ENCODE measurements around the gene ANKRD34C. TPM values are rescaled to one million over a fixed set of nuclear protein-coding genes. Genes with fewer than 3 reads are reported as not detected.

The ANKRD34C gene
- total and polyA plus RNA-seq, 12 donors: 0.01 to 2.8 (median 0.39) TPM; not detected in 1

DNA sequence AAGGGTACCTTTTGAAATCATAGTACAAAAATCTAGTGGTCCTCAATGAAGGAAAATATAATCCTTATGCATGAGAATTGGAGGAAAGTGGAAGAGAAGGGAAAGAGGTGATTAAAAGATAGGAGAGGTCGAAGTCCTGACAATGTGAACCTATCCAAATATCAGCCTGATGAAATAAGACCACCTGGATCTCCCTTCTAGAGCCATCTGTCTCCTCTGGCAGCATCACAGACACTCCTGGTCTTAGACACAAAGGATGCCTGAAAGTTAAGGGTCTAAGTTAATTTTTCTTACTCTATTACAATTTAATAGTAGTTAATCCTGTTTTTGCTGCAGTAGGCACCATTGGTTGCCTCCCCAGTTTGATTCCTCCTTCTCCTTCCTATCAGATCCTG, 17.3 kb downstream of the ANKRD34C start:
- no peak for TF ChIP-seq CTCF (IDR thresholded peaks at IDR 0.05)
- H3K9me3 ChIP-seq: no peaks in the 10 kb centered on the region
- no peak overlapping the region for H3K27ac ChIP-seq
- intact Hi-C loops (cut with DNase I): no loop called here
- DNase-seq (no peak), ATAC-seq (no peak)
- no peaks in the 10 kb centered on the region for H3K36me3 ChIP-seq
- H3K27me3 ChIP-seq: peaks cover 0 to 52% (median 19%) of the 10 kb centered on the region in 7 donors
- H3K4me3 ChIP-seq: no peak overlapping the region
- WGBS, 2 donors: 64 to 70% methylated on average over 1 of the region's 1 CpG
- H3K4me1 ChIP-seq: no peaks in the 10 kb centered on the region

DNA sequence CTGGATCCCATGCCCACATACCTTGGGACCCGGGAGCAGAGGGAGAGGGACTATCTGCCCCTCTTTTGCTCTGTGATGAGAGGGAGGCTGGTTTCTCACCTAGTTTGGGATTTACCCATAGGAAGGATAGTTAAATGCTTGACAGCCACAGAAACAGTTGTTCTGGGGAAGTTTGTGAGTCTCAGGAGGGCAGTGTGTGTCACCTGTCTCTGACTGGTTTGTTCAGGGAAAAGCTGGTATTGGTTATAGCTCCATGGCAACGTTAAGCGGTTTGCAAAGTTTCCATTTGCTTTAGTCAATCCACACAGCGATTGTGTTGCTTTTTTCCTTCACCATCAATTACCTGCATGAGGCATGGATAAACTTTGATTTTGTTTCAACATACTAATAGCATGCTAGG, 24.7 kb downstream of the ANKRD34C start:
- DNase-seq: no peak
- H3K27ac ChIP-seq: no peak overlapping the region
- 55 to 60% methylated on average over 4 of the region's 4 CpGs for WGBS, 2 donors
- intact Hi-C loops (cut with DNase I): no loop called here
- H3K9me3 ChIP-seq: no peaks in the 10 kb centered on the region
- no peaks in the 10 kb centered on the region for H3K36me3 ChIP-seq
- peaks cover 0 to 16% (median 13%) of the 10 kb centered on the region in 9 donors for H3K4me1 ChIP-seq
- H3K4me3 ChIP-seq: no peak overlapping the region
- ATAC-seq: no peak
- H3K27me3 ChIP-seq: peaks cover 0 to 50% (median 29%) of the 10 kb centered on the region in 7 donors
- no peak for TF ChIP-seq CTCF (IDR thresholded peaks at IDR 0.05)

DNA sequence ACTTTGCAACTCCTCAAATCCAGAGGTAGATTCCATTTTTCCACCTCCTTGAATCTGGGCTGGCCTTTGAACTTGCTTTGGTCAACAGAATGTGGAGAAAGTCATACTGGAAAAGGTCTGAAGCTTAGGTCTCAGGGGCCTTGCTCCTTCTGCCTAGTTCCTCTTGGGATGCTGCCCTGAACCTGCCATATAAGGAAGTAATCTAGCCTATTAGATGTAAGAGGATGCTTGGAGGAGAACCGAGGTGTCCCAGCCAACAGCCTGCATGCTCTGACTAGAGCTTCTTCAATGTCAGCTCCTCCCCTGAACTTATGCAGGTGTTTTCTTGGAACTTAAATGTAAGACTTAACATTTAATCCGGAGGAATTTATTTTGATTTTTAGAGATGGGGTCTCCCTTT, 26.4 kb downstream of the ANKRD34C start:
- 39 to 44% methylated on average over 2 of the region's 2 CpGs for WGBS, 2 donors
- Histone ChIP-seq H3K27ac (no peak overlapping the region), H3K36me3 (peaks cover 0 to 7% (median 3%) of the 10 kb centered on the region in 9 donors), H3K27me3 (peaks cover 0 to 40% (median 24%) of the 10 kb centered on the region in 7 donors), H3K9me3 (no peaks in the 10 kb centered on the region), H3K4me1 (peaks cover 0 to 21% (median 13%) of the 10 kb centered on the region in 9 donors), H3K4me3 (no peak overlapping the region)
- no peak for ATAC-seq
- no peak for TF ChIP-seq CTCF (IDR thresholded peaks at IDR 0.05)
- no peak for DNase-seq
- intact Hi-C loops (cut with DNase I): no loop called here

DNA sequence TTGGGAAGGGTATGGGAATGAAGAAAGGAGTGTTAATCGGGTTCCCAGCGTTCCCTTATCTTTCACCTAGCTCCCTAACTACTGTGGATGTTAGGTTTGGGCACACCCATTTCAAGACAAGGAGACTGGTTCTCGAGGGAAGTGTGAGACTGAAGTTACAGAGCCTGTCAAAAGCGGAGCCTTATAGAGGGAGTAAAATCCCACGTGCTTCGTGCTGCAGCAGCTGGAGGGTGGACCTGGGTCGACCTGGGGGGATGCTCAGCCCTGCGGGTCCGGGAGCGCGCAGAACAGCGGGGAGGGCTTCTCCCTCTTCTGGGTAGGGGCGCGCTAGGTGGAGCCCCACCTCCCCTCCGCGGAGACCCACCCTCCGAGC, 28.1 kb downstream of the ANKRD34C start:
- H3K27ac ChIP-seq: no peak overlapping the region
- DNase-seq: no peak
- intact Hi-C loops (cut with DNase I): no loop called here
- peaks cover 0 to 24% (median 11%) of the 10 kb centered on the region in 7 donors for H3K27me3 ChIP-seq
- peak in 3 of 8 donors; percentile 20 to 49 (median 26) for ATAC-seq
- H3K36me3 ChIP-seq: peaks cover 0 to 25% (median 10%) of the 10 kb centered on the region in 9 donors
- H3K9me3 ChIP-seq: no peaks in the 10 kb centered on the region
- no peak for TF ChIP-seq CTCF (IDR thresholded peaks at IDR 0.05)
- H3K4me3 ChIP-seq: peak overlapping the region in 9 of 10 donors; percentile 65 to 95 (median 77)
- 0 to 1% methylated on average over 13 to 16 of the region's 17 CpGs for WGBS, 2 donors
- H3K4me1 ChIP-seq: peaks cover 0 to 21% (median 14%) of the 10 kb centered on the region in 9 donors
